Measurements from ENCODE around the gene RNF150. TPM values are rescaled to one million over a fixed set of nuclear protein-coding genes. Genes with fewer than 3 reads are reported as not detected.

The RNF150 gene
- total RNA-seq, 1 experiment from 2014 or later = 0.15 TPM

DNA sequence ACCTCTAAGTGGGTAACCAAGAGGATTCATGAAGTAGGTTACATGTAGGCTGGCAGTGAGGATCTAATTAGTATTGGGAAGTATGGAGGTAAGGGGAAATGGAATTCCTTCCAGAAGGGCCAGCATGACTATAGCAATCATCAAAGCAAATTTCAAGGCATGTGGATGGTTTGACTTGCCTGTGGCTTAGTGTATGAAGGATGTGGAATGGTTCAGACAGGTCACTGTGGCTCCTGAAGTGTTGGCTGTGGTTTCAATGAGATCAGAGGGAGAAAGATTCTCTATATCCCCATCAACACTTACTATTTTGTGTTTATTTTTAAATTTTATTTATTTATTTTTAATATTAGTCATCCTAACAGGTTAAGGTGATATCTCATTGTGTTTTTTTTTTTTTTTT lies 255.5 kb downstream of the RNF150 start:
- 0 out of 2 replicates have a peak, but pooled peaks cover 18% of the 10 kb centered on the region for H3K9me3 ChIP-seq (ENCODE audit: insufficient read depth, low read depth)
- no peak overlapping the region for H3K4me3 ChIP-seq
- intact Hi-C loops (cut with micrococcal nuclease; ENCODE audit: unreplicated experiment) = no loop called here
- no peak for TF ChIP-seq EZH2 (IDR thresholded peaks at IDR 0.05; ENCODE audit: low read depth)
- TF ChIP-seq, protein P1, sequence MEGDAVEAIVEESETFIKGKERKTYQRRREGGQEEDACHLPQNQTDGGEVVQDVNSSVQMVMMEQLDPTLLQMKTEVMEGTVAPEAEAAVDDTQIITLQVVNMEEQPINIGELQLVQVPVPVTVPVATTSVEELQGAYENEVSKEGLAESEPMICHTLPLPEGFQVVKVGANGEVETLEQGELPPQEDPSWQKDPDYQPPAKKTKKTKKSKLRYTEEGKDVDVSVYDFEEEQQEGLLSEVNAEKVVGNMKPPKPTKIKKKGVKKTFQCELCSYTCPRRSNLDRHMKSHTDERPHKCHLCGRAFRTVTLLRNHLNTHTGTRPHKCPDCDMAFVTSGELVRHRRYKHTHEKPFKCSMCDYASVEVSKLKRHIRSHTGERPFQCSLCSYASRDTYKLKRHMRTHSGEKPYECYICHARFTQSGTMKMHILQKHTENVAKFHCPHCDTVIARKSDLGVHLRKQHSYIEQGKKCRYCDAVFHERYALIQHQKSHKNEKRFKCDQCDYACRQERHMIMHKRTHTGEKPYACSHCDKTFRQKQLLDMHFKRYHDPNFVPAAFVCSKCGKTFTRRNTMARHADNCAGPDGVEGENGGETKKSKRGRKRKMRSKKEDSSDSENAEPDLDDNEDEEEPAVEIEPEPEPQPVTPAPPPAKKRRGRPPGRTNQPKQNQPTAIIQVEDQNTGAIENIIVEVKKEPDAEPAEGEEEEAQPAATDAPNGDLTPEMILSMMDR (conservative IDR thresholded peaks at IDR 0.05) = no peak
- H3K36me3 ChIP-seq (ENCODE audit: low read depth) = no peaks in the 10 kb centered on the region
- H3K27me3 ChIP-seq (ENCODE audit: insufficient read depth, low read depth) = no peaks in the 10 kb centered on the region
- no peaks in the 10 kb centered on the region for H3F3A ChIP-seq (ENCODE audit: insufficient read depth, low read depth)
- no peak overlapping the region for H3K27ac ChIP-seq
- H4K20me1 ChIP-seq (ENCODE audit: insufficient read depth) = no peaks in the 10 kb centered on the region
- H3K4me1 ChIP-seq (replicated peaks; ENCODE audit: insufficient read depth) = no peaks in the 10 kb centered on the region
- ChIA-PET POLR2A (ENCODE audit: unreplicated experiment) (no interaction called here), CTCF (no interaction called here)
- no peak overlapping the region for H3K4me2 ChIP-seq
- no peak overlapping the region for H2AFZ ChIP-seq
- H3K9me2 ChIP-seq (ENCODE audit: insufficient read depth) = no peaks in the 10 kb centered on the region
- DNase-seq = no peak
- BruUV-seq (replicated peaks) = no TSS peak
- H3K79me2 ChIP-seq (ENCODE audit: low read depth) = no peaks in the 10 kb centered on the region

GRCh38 chr4:140876615-140877364 lies 256.5 kb downstream of the RNF150 start:
- 0 out of 2 replicates have a peak, but pooled peaks cover 18% of the 10 kb centered on the region for H3K9me3 ChIP-seq (ENCODE audit: insufficient read depth, low read depth)
- ChIA-PET POLR2A (ENCODE audit: unreplicated experiment) (no interaction called here), CTCF (no interaction called here)
- no TSS peak for BruUV-seq (replicated peaks)
- no peaks in the 10 kb centered on the region for H3K27me3 ChIP-seq (ENCODE audit: insufficient read depth, low read depth)
- H3K27ac ChIP-seq = no peak overlapping the region
- no peaks in the 10 kb centered on the region for H3K9me2 ChIP-seq (ENCODE audit: insufficient read depth)
- H3K4me1 ChIP-seq (replicated peaks; ENCODE audit: insufficient read depth) = no peaks in the 10 kb centered on the region
- no peak for TF ChIP-seq EZH2 (IDR thresholded peaks at IDR 0.05; ENCODE audit: low read depth)
- TF ChIP-seq, protein P1 (conservative IDR thresholded peaks at IDR 0.05) = no peak
- no peaks in the 10 kb centered on the region for H3K79me2 ChIP-seq (ENCODE audit: low read depth)
- no peak overlapping the region for H3K4me3 ChIP-seq
- no peaks in the 10 kb centered on the region for H3F3A ChIP-seq (ENCODE audit: insufficient read depth, low read depth)
- no peak overlapping the region for H3K4me2 ChIP-seq
- intact Hi-C loops (cut with micrococcal nuclease; ENCODE audit: unreplicated experiment) = no loop called here
- no peaks in the 10 kb centered on the region for H3K36me3 ChIP-seq (ENCODE audit: low read depth)
- no peak overlapping the region for H2AFZ ChIP-seq
- no peak for DNase-seq
- H4K20me1 ChIP-seq (ENCODE audit: insufficient read depth) = no peaks in the 10 kb centered on the region

DNA sequence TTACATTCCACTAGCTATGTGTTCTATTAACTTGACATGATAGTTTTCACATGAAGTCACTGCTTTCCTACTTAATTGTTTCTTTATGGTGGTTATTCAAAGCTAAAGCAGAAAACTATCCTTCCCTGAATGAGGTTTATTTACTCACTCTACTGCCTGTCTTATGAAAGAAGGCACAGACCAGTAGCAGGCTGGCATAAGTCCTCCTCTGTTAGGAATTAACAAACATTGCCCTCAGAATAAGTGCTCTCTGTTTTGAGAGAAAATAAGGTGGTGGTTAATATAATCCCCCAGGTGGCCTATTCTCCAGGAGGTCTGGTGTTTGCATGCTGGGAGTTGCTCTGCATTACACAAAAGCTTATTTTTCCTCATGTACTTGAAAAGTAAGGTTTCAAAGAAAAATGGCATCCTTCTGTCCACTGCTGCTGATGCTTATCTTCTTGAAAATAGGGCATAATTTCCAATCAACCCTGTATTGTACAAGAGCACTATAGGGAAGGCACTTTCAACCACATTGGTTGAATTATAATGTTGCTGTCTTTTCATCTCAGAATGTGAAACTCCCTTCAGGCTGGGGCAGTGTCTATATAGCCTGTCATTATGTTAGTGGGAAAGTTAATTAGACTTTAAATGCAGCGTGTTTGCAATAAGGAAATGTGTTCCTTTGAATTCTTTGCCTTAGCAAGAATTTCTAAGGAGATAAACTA lies 257.4 kb downstream of the RNF150 start:
- POLR2A ChIA-PET (ENCODE audit: unreplicated experiment) = no interaction called here
- intact Hi-C loops (cut with micrococcal nuclease; ENCODE audit: unreplicated experiment) = no loop called here
- H3K27me3 ChIP-seq (ENCODE audit: insufficient read depth, low read depth) = no peaks in the 10 kb centered on the region
- no peaks in the 10 kb centered on the region for H3F3A ChIP-seq (ENCODE audit: insufficient read depth, low read depth)
- DNase-seq = no peak
- H4K20me1 ChIP-seq (ENCODE audit: insufficient read depth) = no peaks in the 10 kb centered on the region
- no peak overlapping the region for H3K4me2 ChIP-seq
- BruUV-seq (replicated peaks) = no TSS peak
- no peaks in the 10 kb centered on the region for H3K36me3 ChIP-seq (ENCODE audit: low read depth)
- no peaks in the 10 kb centered on the region for H3K79me2 ChIP-seq (ENCODE audit: low read depth)
- CTCF ChIA-PET = no interaction called here
- TF ChIP-seq, protein P1 (conservative IDR thresholded peaks at IDR 0.05) = no peak
- TF ChIP-seq EZH2 (IDR thresholded peaks at IDR 0.05; ENCODE audit: low read depth) = no peak
- no peaks in the 10 kb centered on the region for H3K9me2 ChIP-seq (ENCODE audit: insufficient read depth)
- H3K4me3 ChIP-seq = no peak overlapping the region
- no peak overlapping the region for H3K27ac ChIP-seq
- H3K4me1 ChIP-seq (replicated peaks; ENCODE audit: insufficient read depth) = no peaks in the 10 kb centered on the region
- H2AFZ ChIP-seq = no peak overlapping the region
- H3K9me3 ChIP-seq (ENCODE audit: insufficient read depth, low read depth) = 0 out of 2 replicates have a peak, but pooled peaks cover 18% of the 10 kb centered on the region

All from PC-9 (cell line).